Stimulated activated naive B cell treated with anti-CD40 and anti-IgM and Interleukin-4, amounts not matched to agents 10 μg/mL and 1 μg/mL and 100 μg/mL, for 72 hours (primary cell): Measurements from ENCODE around the gene C1QL1.

Experiments used
- ATAC-seq, 2 donors: fragments of 150-1000 bp; cut with Tn5 transposase; replicated peaks; 2 replicates each; pipeline ENCODE4 v1.10.0; 2021; ENCODE audit warnings: moderate library complexity in 1 of 2
- DNase-seq: peaks from one replicate; pipeline ENCODE4 v3.0.0; 2021
- H3K27ac Mint-ChIP-seq: one replicate; pipeline ENCODE4 v1.8.0; 2022; ENCODE audit warnings: mild to moderate bottlenecking, mixed read lengths
- H3K27me3 Mint-ChIP-seq, 2 donors: one replicate each; pipeline ENCODE4 v1.8.0; 2022; ENCODE audit warnings: mixed read lengths in 2 of 2
- H3K36me3 Mint-ChIP-seq, 2 donors: one replicate each; pipeline ENCODE4 v1.8.0; 2022; ENCODE audit warnings: mixed read lengths in 2 of 2, mild to moderate bottlenecking in 1 of 2
- H3K4me1 Mint-ChIP-seq, 2 donors: one replicate each; pipeline ENCODE4 v1.8.0; 2022; ENCODE audit warnings: mixed read lengths in 2 of 2, mild to moderate bottlenecking in 1 of 2
- H3K4me3 Mint-ChIP-seq, 2 donors: one replicate each; pipeline ENCODE4 v1.8.0; 2022; ENCODE audit warnings: mild to moderate bottlenecking in 2 of 2, mixed read lengths in 2 of 2, moderate library complexity in 1 of 2
- H3K9me3 Mint-ChIP-seq, 2 donors: one replicate each; pipeline ENCODE4 v1.8.0; 2022; ENCODE audit warnings: mixed read lengths in 2 of 2, mild to moderate bottlenecking in 1 of 2

Gene C1QL1

GRCh38 chr17:44940317-44940716 is 27.8 kb downstream of the C1QL1 start:
- no peak overlapping the region for H3K4me3 Mint-ChIP-seq
- H3K36me3 Mint-ChIP-seq = no peaks in the 10 kb centered on the region
- H3K27ac Mint-ChIP-seq = no peak overlapping the region
- no peak for DNase-seq
- H3K4me1 Mint-ChIP-seq = peaks cover 0 to 2% of the 10 kb centered on the region in 2 donors
- no peak for ATAC-seq
- peaks cover 0 to 2% of the 10 kb centered on the region in 2 donors for H3K9me3 Mint-ChIP-seq
- no peaks in the 10 kb centered on the region for H3K27me3 Mint-ChIP-seq

- Mint-ChIP-seq H3K4me1 (no peaks in the 10 kb centered on the region), H3K27me3 (no peaks in the 10 kb centered on the region), H3K27ac (no peak overlapping the region), H3K36me3 (no peaks in the 10 kb centered on the region), H3K9me3 (peaks cover 0 to 2% of the 10 kb centered on the region in 2 donors), H3K4me3 (no peak overlapping the region)
- peak in 1 of 2 donors; percentile 5 for ATAC-seq
- no peak for DNase-seq
These were observed 33.0 kb downstream of the C1QL1 start for GRCh38 chr17:44935116-44935515.

- Mint-ChIP-seq H3K9me3 (peaks cover 0 to 2% of the 10 kb centered on the region in 2 donors), H3K4me3 (no peak overlapping the region), H3K4me1 (no peaks in the 10 kb centered on the region), H3K27ac (no peak overlapping the region), H3K36me3 (no peaks in the 10 kb centered on the region), H3K27me3 (no peaks in the 10 kb centered on the region)
- DNase-seq = no peak
- no peak for ATAC-seq
These were observed 33.4 kb downstream of the C1QL1 start for GRCh38 chr17:44934745-44935105.

GRCh38 chr17:44933824-44934744 is 34.0 kb downstream of the C1QL1 start:
- Mint-ChIP-seq H3K4me3 (no peak overlapping the region), H3K27me3 (no peaks in the 10 kb centered on the region), H3K9me3 (peaks cover 0 to 2% of the 10 kb centered on the region in 2 donors), H3K36me3 (no peaks in the 10 kb centered on the region), H3K27ac (peak overlapping the region; percentile 25), H3K4me1 (no peaks in the 10 kb centered on the region)
- no peak for ATAC-seq
- DNase-seq = no peak

- H3K27ac Mint-ChIP-seq = no peak overlapping the region
- no peak for DNase-seq
- H3K4me3 Mint-ChIP-seq = no peak overlapping the region
- H3K4me1 Mint-ChIP-seq = no peaks in the 10 kb centered on the region
- no peaks in the 10 kb centered on the region for H3K9me3 Mint-ChIP-seq
- H3K36me3 Mint-ChIP-seq = no peaks in the 10 kb centered on the region
- no peaks in the 10 kb centered on the region for H3K27me3 Mint-ChIP-seq
- no peak for ATAC-seq
These were observed 35.4 kb downstream of the C1QL1 start for GRCh38 chr17:44932787-44933097.

GRCh38 chr17:44932096-44932786 is 35.9 kb downstream of the C1QL1 start:
- no peak overlapping the region for H3K27ac Mint-ChIP-seq
- H3K27me3 Mint-ChIP-seq = no peaks in the 10 kb centered on the region
- DNase-seq (no peak), ATAC-seq (no peak)
- H3K9me3 Mint-ChIP-seq = no peaks in the 10 kb centered on the region
- no peaks in the 10 kb centered on the region for H3K4me1 Mint-ChIP-seq
- H3K4me3 Mint-ChIP-seq = no peak overlapping the region
- H3K36me3 Mint-ChIP-seq = no peaks in the 10 kb centered on the region

GRCh38 chr17:44931376-44931775 is 36.7 kb downstream of the C1QL1 start:
- no peak overlapping the region for H3K4me3 Mint-ChIP-seq
- no peaks in the 10 kb centered on the region for H3K27me3 Mint-ChIP-seq
- DNase-seq = no peak
- H3K4me1 Mint-ChIP-seq = no peaks in the 10 kb centered on the region
- no peaks in the 10 kb centered on the region for H3K36me3 Mint-ChIP-seq
- peak overlapping the region; percentile 14 for H3K27ac Mint-ChIP-seq
- H3K9me3 Mint-ChIP-seq = no peaks in the 10 kb centered on the region
- no peak for ATAC-seq

- no peaks in the 10 kb centered on the region for H3K9me3 Mint-ChIP-seq
- no peak for DNase-seq
- H3K4me3 Mint-ChIP-seq = no peak overlapping the region
- no peak overlapping the region for H3K27ac Mint-ChIP-seq
- no peaks in the 10 kb centered on the region for H3K36me3 Mint-ChIP-seq
- no peaks in the 10 kb centered on the region for H3K27me3 Mint-ChIP-seq
- no peak for ATAC-seq
- no peaks in the 10 kb centered on the region for H3K4me1 Mint-ChIP-seq
These were observed 37.4 kb downstream of the C1QL1 start for GRCh38 chr17:44930667-44931066.

GRCh38 chr17:44928950-44929720 is 39.0 kb downstream of the C1QL1 start:
- no peak overlapping the region for H3K4me3 Mint-ChIP-seq
- no peaks in the 10 kb centered on the region for H3K4me1 Mint-ChIP-seq
- no peaks in the 10 kb centered on the region for H3K9me3 Mint-ChIP-seq
- ATAC-seq = no peak
- no peak overlapping the region for H3K27ac Mint-ChIP-seq
- H3K36me3 Mint-ChIP-seq = no peaks in the 10 kb centered on the region
- DNase-seq = no peak
- no peaks in the 10 kb centered on the region for H3K27me3 Mint-ChIP-seq

- Mint-ChIP-seq H3K27ac (no peak overlapping the region), H3K4me3 (no peak overlapping the region), H3K4me1 (no peaks in the 10 kb centered on the region), H3K9me3 (no peaks in the 10 kb centered on the region), H3K27me3 (no peaks in the 10 kb centered on the region), H3K36me3 (no peaks in the 10 kb centered on the region)
- ATAC-seq = no peak
- no peak for DNase-seq
These were observed 40.0 kb downstream of the C1QL1 start for GRCh38 chr17:44928136-44928535.

- no peaks in the 10 kb centered on the region for H3K36me3 Mint-ChIP-seq
- DNase-seq = no peak
These were observed 40.4 kb downstream of the C1QL1 start for GRCh38 chr17:44927696-44928095.

GRCh38 chr17:44926821-44927525 is 41.1 kb downstream of the C1QL1 start:
- no peaks in the 10 kb centered on the region for H3K9me3 Mint-ChIP-seq
- H3K36me3 Mint-ChIP-seq = no peaks in the 10 kb centered on the region
- no peaks in the 10 kb centered on the region for H3K4me1 Mint-ChIP-seq
- no peak for DNase-seq
- ATAC-seq = no peak
- H3K4me3 Mint-ChIP-seq = no peak overlapping the region
- H3K27me3 Mint-ChIP-seq = peaks cover 6 to 10% of the 10 kb centered on the region in 2 donors
- H3K27ac Mint-ChIP-seq = no peak overlapping the region

More at GRCh38 chr17:44927696-44928095, 40.4 kb downstream of the C1QL1 start:
- ATAC-seq = no peak
- Mint-ChIP-seq H3K27ac (no peak overlapping the region), H3K4me3 (no peak overlapping the region), H3K27me3 (peaks cover 0 to 3% of the 10 kb centered on the region in 2 donors), H3K4me1 (no peaks in the 10 kb centered on the region), H3K9me3 (no peaks in the 10 kb centered on the region)

GRCh38 chr17:44925731-44926697 is 42.1 kb downstream of the C1QL1 start:
- ATAC-seq (no peak), DNase-seq (no peak)
- H3K27me3 Mint-ChIP-seq = peaks cover 12 to 18% of the 10 kb centered on the region in 2 donors
- H3K9me3 Mint-ChIP-seq = no peaks in the 10 kb centered on the region
- no peak overlapping the region for H3K27ac Mint-ChIP-seq
- H3K36me3 Mint-ChIP-seq = no peaks in the 10 kb centered on the region
- H3K4me1 Mint-ChIP-seq = peaks cover under 1 to 3% of the 10 kb centered on the region in 2 donors
- no peak overlapping the region for H3K4me3 Mint-ChIP-seq
